IPS-20b (cell line): ENCODE data around the gene ADGRD1.

Source experiments
- H3K27ac ChIP-seq: one replicate; pipeline ENCODE4 v1.5.1; 2013; ENCODE audit warnings: low read length
- H3K27me3 ChIP-seq: 2 replicates; pipeline ENCODE4 v1.6.1; 2013; ENCODE audit warnings: mild to moderate bottlenecking, low read length, inconsistent platforms; ENCODE audit not compliant: insufficient read depth
- H3K36me3 ChIP-seq: 2 replicates; pipeline ENCODE4 v1.6.1; 2013; ENCODE audit warnings: low read depth, mild to moderate bottlenecking, inconsistent platforms, low read length, moderate library complexity; ENCODE audit not compliant: insufficient read depth
- H3K4me1 ChIP-seq: 2 replicates; pipeline ENCODE4 v1.6.1; 2013; ENCODE audit warnings: mild to moderate bottlenecking, control low read depth, inconsistent platforms, low read length, moderate library complexity; ENCODE audit not compliant: insufficient read depth
- H3K4me3 ChIP-seq: 2 replicates; pipeline ENCODE4 v1.5.1; 2013; ENCODE audit warnings: mild to moderate bottlenecking, low read length, inconsistent platforms
- H3K9ac ChIP-seq: 2 replicates; pipeline ENCODE4 v1.6.1; 2013; ENCODE audit warnings: low read depth, mild to moderate bottlenecking, inconsistent platforms, low read length, moderate library complexity
- H3K9me3 ChIP-seq: 2 replicates; pipeline ENCODE4 v1.6.1; 2013; ENCODE audit warnings: mild to moderate bottlenecking, low read depth, low read length, inconsistent platforms; ENCODE audit not compliant: insufficient read depth

The ADGRD1 gene

DNA sequence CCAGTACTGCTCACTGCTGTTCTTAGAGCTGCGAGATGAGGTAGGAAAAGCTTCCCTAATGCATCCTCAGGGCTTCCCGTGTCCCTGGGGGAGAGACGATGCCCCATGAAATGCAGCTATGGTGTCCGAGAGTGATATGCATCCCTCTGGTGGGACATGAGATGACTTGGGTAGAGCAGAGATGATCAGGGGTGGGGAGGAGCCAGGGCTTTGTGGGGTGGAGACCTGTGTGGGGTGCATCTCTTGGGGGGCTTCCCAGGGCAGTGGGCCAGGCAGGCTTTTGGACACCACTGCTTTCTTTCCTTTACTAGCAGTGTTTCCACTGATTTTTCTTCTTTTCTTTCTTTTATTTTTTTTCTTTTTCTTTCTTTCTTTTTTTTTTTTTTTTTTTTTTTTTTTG, 147.3 kb downstream of the ADGRD1 start:
- H3K27ac ChIP-seq: no peak overlapping the region
- H3K36me3 ChIP-seq: no peaks in the 10 kb centered on the region
- no peak overlapping the region for H3K9ac ChIP-seq
- no peaks in the 10 kb centered on the region for H3K27me3 ChIP-seq
- no peak overlapping the region for H3K4me3 ChIP-seq
- no peaks in the 10 kb centered on the region for H3K9me3 ChIP-seq
- no peaks in the 10 kb centered on the region for H3K4me1 ChIP-seq

DNA sequence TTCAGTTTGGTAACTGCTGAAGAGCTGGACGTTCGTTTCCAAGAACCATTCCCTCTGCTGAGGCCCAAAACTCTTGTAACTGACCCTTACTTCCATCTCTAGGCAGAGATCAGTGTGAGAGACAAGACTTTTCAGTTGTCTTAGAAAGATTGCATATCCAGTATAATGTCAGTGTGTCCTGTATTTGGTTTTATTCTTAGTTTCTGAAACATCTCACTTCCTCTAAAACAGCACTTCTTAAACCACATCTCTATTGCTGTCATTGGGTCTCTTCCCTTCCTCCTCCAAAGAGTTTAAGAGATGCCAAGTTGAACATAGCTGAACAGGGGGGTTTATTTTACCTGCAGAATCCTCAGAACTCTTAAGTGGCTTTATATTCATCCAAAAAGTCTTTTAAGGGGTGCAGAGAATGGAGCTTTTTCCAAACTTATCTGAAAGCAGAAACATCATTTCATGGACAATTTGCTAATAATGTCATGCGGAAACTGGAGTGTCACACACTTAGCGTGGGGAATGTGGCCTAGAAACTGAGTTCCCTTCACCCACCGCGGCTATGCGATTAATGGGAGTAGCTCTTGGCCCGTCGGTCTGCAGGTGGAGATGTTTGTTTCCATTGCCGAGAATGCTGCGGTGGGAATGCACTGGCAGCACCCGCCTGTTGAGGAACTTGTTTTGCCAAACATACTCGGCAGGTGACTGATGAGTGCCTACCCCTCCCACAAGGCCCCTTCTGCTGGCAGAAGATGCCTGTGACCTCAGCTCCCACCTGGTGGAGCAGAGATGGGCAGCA, 148.2 kb downstream of the ADGRD1 start:
- Histone ChIP-seq H3K9ac (no peak overlapping the region), H3K4me1 (no peaks in the 10 kb centered on the region), H3K36me3 (no peaks in the 10 kb centered on the region), H3K4me3 (no peak overlapping the region), H3K27me3 (no peaks in the 10 kb centered on the region), H3K9me3 (no peaks in the 10 kb centered on the region), H3K27ac (no peak overlapping the region)

GRCh38 chr12:131102493-131102931, 148.8 kb downstream of the ADGRD1 start:
- no peaks in the 10 kb centered on the region for H3K36me3 ChIP-seq
- H3K4me1 ChIP-seq: no peaks in the 10 kb centered on the region
- no peaks in the 10 kb centered on the region for H3K27me3 ChIP-seq
- no peak overlapping the region for H3K4me3 ChIP-seq
- H3K9ac ChIP-seq: no peak overlapping the region
- no peaks in the 10 kb centered on the region for H3K9me3 ChIP-seq
- no peak overlapping the region for H3K27ac ChIP-seq

- H3K27me3 ChIP-seq: no peaks in the 10 kb centered on the region
- no peaks in the 10 kb centered on the region for H3K4me1 ChIP-seq
- no peak overlapping the region for H3K27ac ChIP-seq
- no peak overlapping the region for H3K4me3 ChIP-seq
- no peak overlapping the region for H3K9ac ChIP-seq
- no peaks in the 10 kb centered on the region for H3K9me3 ChIP-seq
- no peaks in the 10 kb centered on the region for H3K36me3 ChIP-seq
Observed at GRCh38 chr12:131102991-131103668, 149.4 kb downstream of the ADGRD1 start.

DNA sequence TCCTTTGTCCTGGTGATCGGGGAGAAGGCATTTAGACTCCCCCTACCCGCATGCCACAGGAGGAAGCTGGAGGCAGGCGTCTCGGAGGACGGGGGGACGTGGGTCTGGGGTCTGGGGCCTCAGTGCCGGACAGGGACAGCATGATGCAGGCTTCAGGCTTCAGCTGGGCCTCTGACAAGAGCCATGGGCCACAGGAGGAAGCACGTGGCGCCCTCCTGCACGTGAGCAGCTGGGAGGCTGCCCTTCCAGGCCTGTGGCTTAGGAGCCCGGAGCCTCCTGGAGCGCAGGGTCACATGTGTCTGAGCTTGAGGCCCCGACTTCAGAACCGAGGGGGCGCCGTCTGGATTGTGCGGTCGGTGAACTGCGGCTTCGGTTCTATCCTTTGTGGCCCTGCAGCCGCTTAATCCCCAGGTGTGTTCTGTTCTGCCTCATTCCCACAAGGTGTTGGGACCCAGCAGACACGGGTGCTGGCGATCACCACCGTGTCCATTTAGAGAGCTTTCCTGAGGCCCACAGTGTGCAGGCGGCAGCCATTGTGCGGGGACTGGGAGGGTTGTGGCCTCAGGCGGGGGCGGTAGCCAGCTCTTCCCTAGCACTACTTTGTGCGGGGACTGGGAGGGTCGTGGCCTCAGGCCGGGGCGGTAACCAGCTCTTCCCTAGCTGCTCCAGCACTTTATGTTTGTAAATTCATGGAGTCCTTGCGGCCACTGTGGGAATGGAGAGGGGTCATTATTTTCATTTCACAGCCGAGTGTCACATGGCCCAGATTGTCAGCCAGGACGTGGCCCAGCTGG, 150.2 kb downstream of the ADGRD1 start:
- Histone ChIP-seq H3K27ac (no peak overlapping the region), H3K36me3 (no peaks in the 10 kb centered on the region), H3K4me3 (no peak overlapping the region), H3K4me1 (no peaks in the 10 kb centered on the region), H3K9ac (no peak overlapping the region), H3K9me3 (no peaks in the 10 kb centered on the region), H3K27me3 (no peaks in the 10 kb centered on the region)

GRCh38 chr12:131104463-131105350, 151.0 kb downstream of the ADGRD1 start:
- no peaks in the 10 kb centered on the region for H3K27me3 ChIP-seq
- H3K9me3 ChIP-seq: no peaks in the 10 kb centered on the region
- H3K9ac ChIP-seq: no peak overlapping the region
- no peak overlapping the region for H3K27ac ChIP-seq
- no peak overlapping the region for H3K4me3 ChIP-seq
- no peaks in the 10 kb centered on the region for H3K36me3 ChIP-seq
- no peaks in the 10 kb centered on the region for H3K4me1 ChIP-seq

DNA sequence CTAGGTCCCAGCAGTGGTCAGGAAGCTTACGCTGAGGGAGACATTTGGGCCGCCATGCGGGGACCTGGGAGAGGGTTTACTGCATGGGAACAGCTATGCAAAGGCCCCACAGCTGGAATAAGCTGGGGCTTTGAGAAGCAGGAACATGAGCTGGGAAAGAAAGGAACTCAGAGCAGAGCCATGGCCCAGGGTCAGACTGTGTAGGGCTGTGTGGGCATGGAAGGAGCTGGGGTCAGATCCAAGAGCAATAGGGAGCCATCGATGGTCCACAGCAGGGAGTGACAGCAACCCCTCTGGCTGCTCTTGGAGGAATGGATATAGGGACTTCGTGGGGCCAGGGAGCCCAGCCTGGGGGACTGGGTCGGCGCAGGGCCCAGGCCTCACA, 151.6 kb downstream of the ADGRD1 start:
- Histone ChIP-seq H3K27me3 (no peaks in the 10 kb centered on the region), H3K4me1 (no peaks in the 10 kb centered on the region), H3K9me3 (no peaks in the 10 kb centered on the region), H3K36me3 (no peaks in the 10 kb centered on the region), H3K4me3 (no peak overlapping the region), H3K9ac (no peak overlapping the region), H3K27ac (no peak overlapping the region)

GRCh38 chr12:131105736-131106348, 152.1 kb downstream of the ADGRD1 start:
- H3K9me3 ChIP-seq: no peaks in the 10 kb centered on the region
- H3K36me3 ChIP-seq: no peaks in the 10 kb centered on the region
- no peak overlapping the region for H3K27ac ChIP-seq
- no peak overlapping the region for H3K4me3 ChIP-seq
- no peak overlapping the region for H3K9ac ChIP-seq
- no peaks in the 10 kb centered on the region for H3K27me3 ChIP-seq
- no peaks in the 10 kb centered on the region for H3K4me1 ChIP-seq

GRCh38 chr12:131106349-131106941, 152.7 kb downstream of the ADGRD1 start:
- H3K4me3 ChIP-seq: no peak overlapping the region
- no peaks in the 10 kb centered on the region for H3K27me3 ChIP-seq
- H3K36me3 ChIP-seq: no peaks in the 10 kb centered on the region
- H3K9ac ChIP-seq: no peak overlapping the region
- no peaks in the 10 kb centered on the region for H3K9me3 ChIP-seq
- no peaks in the 10 kb centered on the region for H3K4me1 ChIP-seq
- no peak overlapping the region for H3K27ac ChIP-seq

- H3K27me3 ChIP-seq: no peaks in the 10 kb centered on the region
- H3K36me3 ChIP-seq: no peaks in the 10 kb centered on the region
- H3K9ac ChIP-seq: no peak overlapping the region
Observed at GRCh38 chr12:131108177-131108955, 154.7 kb downstream of the ADGRD1 start.

More at GRCh38 chr12:131108177-131108955, 154.7 kb downstream of the ADGRD1 start:
- Histone ChIP-seq H3K27ac (no peak overlapping the region), H3K9me3 (no peaks in the 10 kb centered on the region), H3K4me1 (no peaks in the 10 kb centered on the region), H3K4me3 (no peak overlapping the region)
